Measurements from ENCODE around the gene CCR7.

DNA sequence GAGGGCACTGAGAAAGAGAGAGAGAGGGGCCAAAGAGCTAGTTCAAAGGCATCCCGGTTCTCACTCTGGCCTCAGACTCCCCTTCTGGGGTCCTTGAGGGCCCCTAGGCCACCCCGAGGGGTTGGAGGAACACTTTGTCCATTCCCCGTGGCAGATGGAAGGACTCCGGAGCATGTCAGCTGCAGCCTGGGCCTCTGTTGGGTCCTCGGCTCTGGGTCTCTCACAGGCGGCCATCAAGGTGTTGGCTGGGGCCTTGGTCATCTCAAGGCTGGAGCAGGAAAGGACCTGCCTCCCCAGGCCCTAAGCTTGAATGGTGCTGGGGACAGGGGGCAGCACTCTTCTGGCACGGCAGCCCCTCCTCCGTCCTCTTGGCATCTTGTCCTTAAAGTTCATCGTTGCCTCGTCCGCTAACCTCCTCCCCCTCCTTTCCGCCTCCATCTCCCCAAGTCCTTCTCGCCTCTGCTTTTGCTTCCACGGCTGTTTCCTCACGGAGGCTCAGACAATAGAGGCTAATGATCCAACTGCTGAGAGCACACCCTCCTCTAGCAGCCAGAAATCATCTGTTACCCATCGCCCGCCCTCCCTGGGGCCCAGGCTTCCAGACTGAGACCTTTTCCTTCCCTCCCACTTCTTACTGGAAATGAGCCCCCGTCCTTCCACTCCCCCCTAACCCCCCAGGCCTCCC is 23.3 kb downstream of the CCR7 start:
- TF ChIP-seq, protein P1, sequence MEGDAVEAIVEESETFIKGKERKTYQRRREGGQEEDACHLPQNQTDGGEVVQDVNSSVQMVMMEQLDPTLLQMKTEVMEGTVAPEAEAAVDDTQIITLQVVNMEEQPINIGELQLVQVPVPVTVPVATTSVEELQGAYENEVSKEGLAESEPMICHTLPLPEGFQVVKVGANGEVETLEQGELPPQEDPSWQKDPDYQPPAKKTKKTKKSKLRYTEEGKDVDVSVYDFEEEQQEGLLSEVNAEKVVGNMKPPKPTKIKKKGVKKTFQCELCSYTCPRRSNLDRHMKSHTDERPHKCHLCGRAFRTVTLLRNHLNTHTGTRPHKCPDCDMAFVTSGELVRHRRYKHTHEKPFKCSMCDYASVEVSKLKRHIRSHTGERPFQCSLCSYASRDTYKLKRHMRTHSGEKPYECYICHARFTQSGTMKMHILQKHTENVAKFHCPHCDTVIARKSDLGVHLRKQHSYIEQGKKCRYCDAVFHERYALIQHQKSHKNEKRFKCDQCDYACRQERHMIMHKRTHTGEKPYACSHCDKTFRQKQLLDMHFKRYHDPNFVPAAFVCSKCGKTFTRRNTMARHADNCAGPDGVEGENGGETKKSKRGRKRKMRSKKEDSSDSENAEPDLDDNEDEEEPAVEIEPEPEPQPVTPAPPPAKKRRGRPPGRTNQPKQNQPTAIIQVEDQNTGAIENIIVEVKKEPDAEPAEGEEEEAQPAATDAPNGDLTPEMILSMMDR (IDR thresholded peaks at IDR 0.05; ENCODE audit: control extremely low read depth in 1 of 3, insufficient read depth in 1 of 3, low read depth in 1 of 3, low read length in 3 of 3), result no peak
- TF ChIP-seq JUND (IDR thresholded peaks at IDR 0.05; ENCODE audit: low read length) (no peak), JUN (IDR thresholded peaks at IDR 0.05; ENCODE audit: low read depth, low read length) (no peak), POU5F1 (IDR thresholded peaks at IDR 0.05; ENCODE audit: low read depth, low read length) (no peak), CHD1 (IDR thresholded peaks at IDR 0.05; ENCODE audit: low read depth, low read length) (no peak), SIN3A (conservative IDR thresholded peaks at IDR 0.05 in 1 of 2, IDR thresholded peaks at IDR 0.05 in 1 of 2; ENCODE audit: low read depth in 1 of 2, low read length in 2 of 2) (no peak), POLR2A (IDR thresholded peaks at IDR 0.05; ENCODE audit: control extremely low read depth in 1 of 2, low read depth in 2 of 2, low read length in 2 of 2) (no peak), SUZ12 (IDR thresholded peaks at IDR 0.05; ENCODE audit: low read length) (no peak), POLR2AphosphoS5 (IDR thresholded peaks at IDR 0.05; ENCODE audit: low read depth, low read length) (no peak), CREB1 (IDR thresholded peaks at IDR 0.05) (no peak), YY1 (IDR thresholded peaks at IDR 0.05; ENCODE audit: low read depth, low read length) (no peak), NRF1 (IDR thresholded peaks at IDR 0.05; ENCODE audit: low read depth, low read length) (no peak), GABPA (IDR thresholded peaks at IDR 0.05; ENCODE audit: borderline replicate concordance, insufficient read depth, low read length) (no peak), EZH2 (IDR thresholded peaks at IDR 0.05; ENCODE audit: low read depth, low read length, severe bottlenecking) (no peak)
